ENCODE results near the gene TM4SF18. TPM values are rescaled to one million over a fixed set of nuclear protein-coding genes. Genes with fewer than 3 reads are reported as not detected.

The TM4SF18 gene
- total RNA-seq, 1 experiment from 2014 or later: 0.39 TPM

DNA sequence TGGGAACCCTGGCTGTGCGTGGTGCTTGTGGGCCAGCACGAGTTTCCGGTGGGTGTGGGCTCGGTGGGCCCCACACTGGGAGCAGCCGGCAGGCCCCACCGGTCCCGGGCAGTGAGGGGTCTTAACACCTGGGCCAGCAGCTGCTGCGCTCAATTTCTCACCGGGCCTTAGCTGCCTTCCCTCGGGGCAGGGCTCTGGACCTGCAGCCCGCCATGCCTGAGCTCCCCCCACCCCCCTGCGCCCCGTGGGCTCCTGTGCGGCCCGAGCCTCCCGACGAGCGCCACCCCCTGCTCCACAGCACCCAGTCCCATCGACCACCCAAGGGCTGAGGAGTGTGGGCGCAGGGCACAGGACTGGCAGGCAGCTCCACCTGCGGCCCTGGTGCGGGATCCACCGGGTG lies 49.4 kb downstream of the TM4SF18 start:
- no peak for DNase-seq (ENCODE audit: low spot score)

DNA sequence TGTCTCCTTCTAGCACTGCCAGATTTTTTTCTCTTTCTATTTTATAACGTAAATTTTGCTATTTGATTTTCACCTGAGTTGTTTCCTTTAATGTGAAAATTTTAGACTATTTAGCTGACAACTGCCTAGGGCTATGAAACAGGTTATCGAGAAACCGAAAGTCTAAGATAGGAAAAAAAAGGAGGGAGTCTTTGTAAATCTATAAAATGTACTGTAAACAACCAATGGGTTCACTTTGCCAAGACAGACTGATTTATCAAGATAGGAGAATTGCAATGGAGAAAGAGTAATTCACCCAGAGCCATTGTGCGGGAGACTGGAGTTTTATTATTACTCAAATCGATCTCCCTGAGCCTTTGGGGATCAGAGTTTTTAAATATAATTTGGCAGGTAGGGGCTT lies 50.0 kb downstream of the TM4SF18 start:
- DNase-seq (ENCODE audit: low spot score): no peak

DNA sequence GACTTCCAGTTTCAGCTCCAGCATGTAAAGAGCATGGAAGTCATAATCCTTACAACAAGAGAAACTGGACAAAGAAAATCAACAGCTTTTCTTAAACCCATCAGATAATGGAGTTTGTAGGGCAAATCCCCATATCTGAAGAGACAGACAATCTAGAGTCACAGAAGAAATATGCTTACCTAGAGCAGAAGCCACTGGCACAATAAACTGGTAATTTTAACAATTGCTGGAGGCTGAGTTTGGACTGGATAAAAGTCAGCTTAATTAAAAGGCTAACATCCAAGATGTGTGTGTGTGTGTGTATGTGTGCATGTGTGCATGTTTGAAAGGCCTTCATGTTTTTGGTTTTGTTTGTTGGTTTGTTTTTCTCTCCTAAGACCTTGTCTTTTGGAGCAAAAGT lies 50.6 kb downstream of the TM4SF18 start:
- no peak for DNase-seq (ENCODE audit: low spot score)

DNA sequence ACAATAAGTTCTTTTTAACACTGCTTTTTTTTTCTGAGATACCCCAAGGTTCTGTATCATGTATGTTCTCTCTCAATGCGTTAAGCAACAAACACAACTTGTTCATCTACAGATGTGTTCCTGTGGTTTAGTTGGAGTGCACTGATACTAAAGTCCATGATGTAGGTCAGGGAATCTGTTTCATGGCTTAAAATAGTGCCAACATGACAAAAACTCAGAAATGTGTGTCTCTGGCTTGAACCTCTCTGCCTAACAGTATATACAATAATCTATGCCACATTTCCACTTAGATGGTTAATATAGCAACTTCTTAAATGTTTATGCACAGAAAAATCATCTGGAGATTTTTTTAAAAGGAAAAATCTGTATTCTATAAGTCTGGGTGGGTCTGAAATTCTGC lies 51.1 kb downstream of the TM4SF18 start:
- no peak for DNase-seq (ENCODE audit: low spot score)

DNA sequence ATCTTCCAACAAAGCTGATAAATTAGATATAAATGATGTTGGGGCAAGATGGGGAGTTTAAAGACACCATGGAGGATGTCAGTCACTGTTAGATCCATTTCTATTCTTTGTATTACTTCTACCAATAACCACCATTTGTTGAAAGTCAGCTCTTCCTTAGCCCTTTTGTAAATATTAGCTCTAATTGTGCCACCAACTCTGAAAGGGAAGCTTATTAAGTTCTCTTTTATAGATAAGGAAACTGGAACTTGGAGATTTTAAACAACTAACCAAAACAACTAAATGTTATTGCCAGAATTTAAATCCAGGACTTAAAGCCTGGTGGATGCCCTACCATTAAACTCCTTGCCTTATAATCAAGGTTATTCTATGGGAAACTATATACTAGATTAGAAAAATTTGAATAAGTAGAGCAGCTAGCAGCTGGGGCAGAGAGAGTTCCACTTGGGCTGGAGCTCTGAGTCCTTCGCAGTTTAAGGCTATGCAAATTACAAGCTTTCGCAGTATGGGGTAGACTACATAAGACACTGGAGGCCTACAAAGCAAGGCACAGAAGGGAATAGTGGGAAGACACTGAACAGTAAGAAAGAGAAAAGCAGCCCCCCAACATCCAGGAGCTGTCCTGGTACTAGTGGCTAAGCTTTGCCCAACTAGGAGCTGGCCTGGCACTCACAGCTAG lies 52.6 kb downstream of the TM4SF18 start:
- no peak for DNase-seq (ENCODE audit: low spot score)

DNA sequence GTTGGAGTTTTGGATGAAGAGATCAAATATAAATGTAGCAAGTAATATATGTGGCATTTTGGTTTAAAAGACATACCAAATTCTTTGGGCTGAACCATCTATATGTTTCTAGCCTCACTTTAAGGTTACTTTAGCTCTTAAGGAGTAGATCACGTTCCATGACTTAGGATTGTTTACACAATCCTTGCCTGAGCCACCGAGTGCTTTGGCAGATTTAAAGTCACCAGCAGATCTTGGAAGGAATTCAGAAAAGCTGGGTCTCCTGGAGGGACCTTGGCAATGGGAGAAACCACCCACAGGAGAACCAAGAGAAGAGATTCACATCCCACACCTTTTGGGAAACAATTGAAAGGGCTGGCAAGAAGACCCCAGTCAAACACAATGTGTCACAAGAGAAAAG lies 54.5 kb downstream of the TM4SF18 start:
- peak; percentile 56 for DNase-seq (ENCODE audit: low spot score)

DNA sequence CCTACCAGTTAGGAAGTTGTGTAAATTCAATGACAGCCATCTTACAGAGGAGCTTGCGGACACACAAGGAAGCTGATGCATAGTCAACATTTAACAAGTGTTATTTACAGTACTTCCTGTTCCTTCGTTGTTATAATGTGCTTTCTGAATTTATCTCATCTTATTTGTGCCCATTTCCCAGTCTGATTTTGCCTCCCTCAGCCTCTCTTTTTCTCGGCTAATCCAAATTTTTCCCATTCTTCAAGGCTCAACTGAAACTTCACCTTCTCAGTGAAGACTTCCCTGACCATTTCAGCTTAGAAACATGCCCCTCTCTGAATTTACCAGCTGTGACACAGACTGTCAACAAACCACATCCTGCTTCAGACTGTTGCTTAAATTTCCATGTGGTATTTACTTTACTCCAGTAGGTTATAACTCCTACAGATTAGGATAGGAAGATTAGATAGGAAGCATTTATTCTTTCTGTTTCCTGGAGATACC lies 56.1 kb downstream of the TM4SF18 start:
- peak; percentile 88 for DNase-seq (ENCODE audit: low spot score)

DNA sequence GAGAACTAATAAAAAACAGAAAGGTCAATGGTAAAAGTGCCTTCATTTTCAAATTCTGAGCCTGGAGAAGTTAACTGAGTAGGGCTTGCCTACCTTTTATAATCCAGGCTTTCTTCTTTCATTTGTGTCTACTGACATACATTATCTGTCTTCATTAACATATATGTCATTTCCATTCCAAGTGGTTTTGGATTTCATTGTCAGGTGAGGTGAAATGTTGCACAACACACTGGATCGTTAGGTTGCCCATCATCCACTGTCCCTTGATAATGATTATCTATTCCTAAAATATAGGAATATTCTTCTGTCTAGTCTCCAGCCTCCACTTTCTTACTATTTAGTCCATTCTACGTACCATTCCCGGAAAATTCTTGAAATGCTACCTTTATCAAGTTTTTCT lies 56.8 kb downstream of the TM4SF18 start:
- DNase-seq (ENCODE audit: low spot score): no peak

DNA sequence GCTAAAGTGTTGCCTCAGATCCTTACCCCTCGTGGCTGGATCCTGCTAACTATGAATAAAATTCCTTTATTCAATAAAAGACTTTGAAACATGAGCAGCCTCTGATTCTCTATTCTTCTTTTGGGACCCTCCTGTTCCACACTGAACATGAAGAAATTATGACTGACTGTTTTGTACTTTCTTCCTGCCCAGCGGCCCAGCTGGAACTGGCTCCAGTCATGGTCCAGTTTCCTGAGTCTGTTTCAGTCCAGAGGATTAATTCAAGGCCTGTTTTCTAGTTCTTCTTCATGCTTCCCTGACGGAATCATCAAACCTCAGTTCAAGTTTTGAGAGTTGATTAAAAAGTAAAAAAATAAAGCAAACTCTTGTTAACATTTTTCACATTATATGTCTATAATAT lies 59.2 kb downstream of the TM4SF18 start:
- DNase-seq (ENCODE audit: low spot score): no peak

DNA sequence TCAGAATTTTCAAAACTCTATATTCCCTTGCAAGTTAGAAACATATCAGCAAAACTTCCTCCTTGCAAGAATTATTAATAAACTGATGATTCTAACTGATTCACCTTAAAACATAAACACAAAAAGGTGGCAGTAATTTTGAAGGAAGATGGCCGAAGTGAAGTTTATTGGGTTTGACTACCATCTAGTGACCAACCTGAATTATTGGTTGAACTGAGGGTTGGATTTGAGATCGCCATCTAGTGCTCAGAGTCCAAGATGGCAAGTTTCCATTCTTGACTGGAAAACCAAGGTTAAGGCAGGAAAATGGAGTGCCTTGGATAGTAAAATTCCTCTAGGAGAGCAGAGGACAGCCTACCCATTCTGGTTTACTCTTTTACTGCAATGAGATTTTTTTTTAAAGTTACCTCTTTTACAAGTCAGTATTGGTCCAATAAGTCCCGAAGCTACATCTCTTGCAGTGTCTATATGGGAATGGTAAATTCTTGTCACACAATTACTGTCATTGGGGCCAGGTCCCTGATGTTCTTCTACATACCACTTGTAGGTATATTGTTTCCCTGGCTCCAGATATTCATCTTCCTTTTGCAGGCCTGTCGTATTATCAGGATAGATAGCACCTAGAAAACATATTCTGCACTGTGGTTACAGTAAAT lies 60.2 kb downstream of the TM4SF18 start:
- DNase-seq (ENCODE audit: low spot score): peak; percentile 92

DNA sequence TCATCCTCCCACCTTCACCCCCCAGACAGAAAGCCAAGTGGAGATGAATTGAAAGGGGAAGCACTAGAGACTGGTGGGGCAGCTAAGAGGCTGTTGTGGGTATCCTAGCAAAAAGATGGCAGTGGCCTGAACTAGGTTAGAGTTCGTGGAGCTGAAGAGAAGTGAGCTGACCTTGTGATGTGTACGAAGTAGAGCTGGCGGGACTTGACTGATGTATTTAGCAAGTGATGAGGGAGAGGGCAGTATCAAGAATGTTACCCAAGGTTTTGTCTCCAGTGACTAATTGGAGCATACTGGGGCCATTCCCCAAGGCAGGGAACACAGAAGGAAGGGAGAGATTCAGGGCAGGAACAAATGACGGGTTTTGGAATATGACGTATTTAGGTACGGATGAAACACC lies 61.8 kb downstream of the TM4SF18 start:
- DNase-seq (ENCODE audit: low spot score): no peak

DNA sequence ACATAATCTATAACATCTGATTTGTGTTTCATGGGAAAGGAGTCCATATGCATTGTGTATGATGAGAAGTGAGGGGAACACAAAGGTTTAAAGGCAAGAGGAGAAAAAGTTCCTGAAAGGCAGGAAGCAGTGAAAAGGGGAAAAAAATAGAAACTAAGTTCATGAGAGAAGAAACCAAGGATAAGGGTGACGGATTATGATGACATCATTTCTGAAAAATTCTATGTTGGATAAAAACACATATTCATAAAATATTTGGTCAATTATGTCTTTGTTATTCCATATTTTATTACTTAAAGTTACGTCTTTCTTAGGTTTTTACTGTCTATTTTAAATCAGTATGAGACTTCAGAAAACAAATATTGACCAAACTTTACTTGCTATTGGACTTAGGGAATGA lies 63.3 kb downstream of the TM4SF18 start:
- DNase-seq (ENCODE audit: low spot score): no peak

DNA sequence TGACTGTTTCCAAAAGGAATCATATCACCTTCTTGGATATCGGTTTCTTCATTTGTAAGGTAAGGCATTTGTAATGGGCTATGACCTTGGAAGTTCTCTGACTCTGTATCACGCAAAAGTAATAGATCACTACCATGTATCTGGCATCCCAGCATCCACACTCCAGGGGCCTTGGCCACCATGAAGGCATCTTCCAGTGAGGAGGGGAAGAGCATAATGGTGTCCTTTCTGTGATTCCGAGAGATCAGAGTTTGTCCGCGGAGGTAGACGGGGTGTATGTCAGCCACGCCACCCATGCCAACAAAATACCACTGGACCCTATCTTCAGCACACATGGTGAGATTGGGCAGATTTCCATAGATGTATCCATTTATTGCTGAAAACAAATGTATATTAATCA lies 63.7 kb downstream of the TM4SF18 start:
- DNase-seq (ENCODE audit: low spot score): no peak

Other genes starting within 250 kb of the TM4SF18 start
- 54.8 and 63.4 TPM in 2 replicates for gene HLTF, start 247.1 kb downstream of the TM4SF18 start, total RNA-seq (2014; rRNA removed; shearing (Covaris generic))
- gene HPS3, start 204.0 kb downstream of the TM4SF18 start, total RNA-seq (2014; rRNA removed; shearing (Covaris generic)): 38.8 and 39.3 TPM in 2 replicates
- 2.6 and 3.4 TPM in 2 replicates for gene CP, start 111.8 kb downstream of the TM4SF18 start, total RNA-seq (2014; rRNA removed; shearing (Covaris generic))
- gene TM4SF1, start 44.0 kb upstream of the TM4SF18 start, total RNA-seq (2014; rRNA removed; shearing (Covaris generic)): 152 and 153 TPM in 2 replicates
- gene TM4SF4, start 141.1 kb upstream of the TM4SF18 start, total RNA-seq (2014; rRNA removed; shearing (Covaris generic)): not detected in 2 replicates

Data from H4 (cell line).